ENCODE measurements around the gene RGL2.

RGL2 gene

GRCh38 chr6:33249732-33250630, 48.8 kb downstream of the RGL2 start:
- no peak for TF ChIP-seq CTCF (IDR thresholded peaks at IDR 0.05)

GRCh38 chr6:33248932-33249731, 49.6 kb downstream of the RGL2 start:
- TF ChIP-seq CTCF (IDR thresholded peaks at IDR 0.05) = no peak

- TF ChIP-seq CTCF (IDR thresholded peaks at IDR 0.05) = peak; percentile 26; the same call in 1 of the 2 replicates
Observed at GRCh38 chr6:33248643-33248931, 50.2 kb downstream of the RGL2 start.

GRCh38 chr6:33247977-33248642, 50.6 kb downstream of the RGL2 start:
- peak; percentile 71 for TF ChIP-seq CTCF (IDR thresholded peaks at IDR 0.05)

- TF ChIP-seq CTCF (IDR thresholded peaks at IDR 0.05) = no peak
Observed at GRCh38 chr6:33243476-33243875, 55.3 kb downstream of the RGL2 start.

GRCh38 chr6:33241968-33242367, 56.8 kb downstream of the RGL2 start:
- TF ChIP-seq CTCF (IDR thresholded peaks at IDR 0.05) = no peak
